SU-DHL-6 (cell line): ENCODE results near the gene MCM9.

Experiments
- EZH2phosphoT487 ChIP-seq: fragments of 200-600 bp; sonication (generic), shearing (Covaris generic); conservative IDR thresholded peaks from 2 replicates; pipeline ENCODE4 v1.6.1; 2018; ENCODE audit warnings: mild to moderate bottlenecking, antibody characterized with exemption, low read length, moderate library complexity, mixed read lengths
- TF ChIP-seq, protein P1 (sequence below): fragments of 200-600 bp; sonication (generic); IDR thresholded peaks from one replicate; pipeline ENCODE4 v1.5.1; 2017; ENCODE audit warnings: antibody characterized with exemption, mild to moderate bottlenecking, low read length, moderate library complexity; ENCODE audit not compliant: insufficient read depth, poor library complexity, severe bottlenecking

GRCh38 chr6:118963003-118963402, 28.0 kb upstream of the MCM9 start:
- TF ChIP-seq, protein P1, sequence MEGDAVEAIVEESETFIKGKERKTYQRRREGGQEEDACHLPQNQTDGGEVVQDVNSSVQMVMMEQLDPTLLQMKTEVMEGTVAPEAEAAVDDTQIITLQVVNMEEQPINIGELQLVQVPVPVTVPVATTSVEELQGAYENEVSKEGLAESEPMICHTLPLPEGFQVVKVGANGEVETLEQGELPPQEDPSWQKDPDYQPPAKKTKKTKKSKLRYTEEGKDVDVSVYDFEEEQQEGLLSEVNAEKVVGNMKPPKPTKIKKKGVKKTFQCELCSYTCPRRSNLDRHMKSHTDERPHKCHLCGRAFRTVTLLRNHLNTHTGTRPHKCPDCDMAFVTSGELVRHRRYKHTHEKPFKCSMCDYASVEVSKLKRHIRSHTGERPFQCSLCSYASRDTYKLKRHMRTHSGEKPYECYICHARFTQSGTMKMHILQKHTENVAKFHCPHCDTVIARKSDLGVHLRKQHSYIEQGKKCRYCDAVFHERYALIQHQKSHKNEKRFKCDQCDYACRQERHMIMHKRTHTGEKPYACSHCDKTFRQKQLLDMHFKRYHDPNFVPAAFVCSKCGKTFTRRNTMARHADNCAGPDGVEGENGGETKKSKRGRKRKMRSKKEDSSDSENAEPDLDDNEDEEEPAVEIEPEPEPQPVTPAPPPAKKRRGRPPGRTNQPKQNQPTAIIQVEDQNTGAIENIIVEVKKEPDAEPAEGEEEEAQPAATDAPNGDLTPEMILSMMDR, result no peak
- no peak for TF ChIP-seq EZH2phosphoT487
